Iris pigment epithelial cell (primary cell): ENCODE measurements around the gene CAPSL.
"Not testable (repeated sequence)": the region's sequence is repeated elsewhere in the genome, so short reads cannot be mapped to it uniquely, and the experiment has no call there.

Source experiments
- DNase-seq: peaks from one replicate; pipeline ENCODE4 v3.0.0-alpha.2; 2011; ENCODE audit warnings: low read depth

Gene CAPSL

GRCh38 chr5:35876454-35876853 is 62.0 kb downstream of the CAPSL start:
- no peak for DNase-seq

GRCh38 chr5:35870605-35871004 is 67.8 kb downstream of the CAPSL start:
- no peak for DNase-seq

GRCh38 chr5:35869685-35870277 is 68.6 kb downstream of the CAPSL start:
- no peak for DNase-seq

- DNase-seq: no peak
Observed at GRCh38 chr5:35867998-35868397, 70.4 kb downstream of the CAPSL start.

GRCh38 chr5:35863159-35863558 is 75.3 kb downstream of the CAPSL start:
- DNase-seq: no peak

GRCh38 chr5:35862126-35862525 is 76.3 kb downstream of the CAPSL start:
- DNase-seq: no peak

- DNase-seq: no peak
Observed at GRCh38 chr5:35861718-35862117, 76.7 kb downstream of the CAPSL start.

GRCh38 chr5:35860686-35861085 is 77.7 kb downstream of the CAPSL start:
- DNase-seq: no peak

- peak; percentile 18 for DNase-seq
Observed at GRCh38 chr5:35859101-35859661, 79.2 kb downstream of the CAPSL start.

GRCh38 chr5:35857606-35858205 is 80.7 kb downstream of the CAPSL start:
- peak; percentile 76 for DNase-seq

- peak; percentile 75 for DNase-seq
Observed at GRCh38 chr5:35856765-35857351, 81.6 kb downstream of the CAPSL start, which contains the start of gene IL7R. IL7R (plus strand) TSS chr5:35856891; CDS start chr5:35856978, 87 bp downstream.

- DNase-seq: not testable (repeated sequence)
Observed at GRCh38 chr5:35856186-35856764, 82.1 kb downstream of the CAPSL start.

- DNase-seq: peak; percentile 39
Observed at GRCh38 chr5:35855187-35855586, 83.2 kb downstream of the CAPSL start.
